DMS79 treated with DMSO at 0.1 percent for 48 hours (cell line): Measurements from ENCODE around the gene ZNF292.
"Not testable (repeated sequence)": the region's sequence is repeated elsewhere in the genome, so short reads cannot be mapped to it uniquely, and the experiment has no call there.

ENCODE experiments used
- DNase-seq: peaks from one replicate; lab custom pipeline; 2025; lab: John Stamatoyannopoulos, UW

Gene ZNF292

GRCh38 chr6:87154993-87155841 is at the start of gene ZNF292:
Gene ZNF292 (plus strand): TSS chr6:87155565. CDS start chr6:87155592, 27 bp downstream.
- DNase-seq, result peak; percentile 97

- no peak for DNase-seq
Observed at GRCh38 chr6:87105823-87106222, 49.5 kb upstream of the ZNF292 start.

DNA sequence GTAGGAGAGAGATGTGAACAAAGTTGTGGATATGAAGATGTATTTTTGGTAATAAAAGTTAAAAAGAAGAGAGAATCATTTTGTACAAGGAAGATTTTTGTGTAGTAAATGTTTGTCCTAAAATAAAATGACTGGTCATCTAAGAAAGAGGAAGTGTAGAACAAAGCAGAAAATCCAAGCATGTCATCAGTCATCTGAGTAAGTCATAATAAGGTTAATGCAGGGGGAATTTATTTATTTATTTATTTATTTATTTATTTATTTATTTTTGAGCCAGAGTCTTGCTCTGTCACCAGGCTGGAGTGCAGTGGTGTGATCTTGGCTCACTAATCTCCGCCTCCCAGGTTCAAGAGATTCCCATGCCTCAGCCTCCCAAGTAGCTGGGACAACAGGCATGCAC is 44.7 kb upstream of the ZNF292 start:
- DNase-seq, result no peak

- no peak for DNase-seq
Observed at GRCh38 chr6:87115402-87116135, 39.8 kb upstream of the ZNF292 start.

DNA sequence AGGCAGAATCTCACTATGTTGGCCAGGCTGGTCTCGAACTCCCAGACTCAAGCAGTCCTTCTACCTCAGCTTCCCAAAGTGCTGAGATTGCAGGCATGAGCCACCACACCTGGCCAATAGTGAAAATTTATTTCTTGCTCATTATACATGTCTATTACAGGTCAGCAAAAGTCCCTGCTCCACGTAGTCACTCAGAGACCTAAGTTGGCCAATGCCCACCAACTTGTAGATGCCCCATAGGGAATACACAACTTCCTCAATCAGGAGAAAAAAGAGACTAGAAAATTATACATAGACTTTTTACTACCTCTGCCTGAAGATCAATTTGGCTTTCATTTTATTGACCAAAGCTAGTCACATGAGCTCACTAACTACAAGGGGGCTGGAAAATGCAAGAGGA is 38.4 kb upstream of the ZNF292 start:
- no peak for DNase-seq

- no peak for DNase-seq
Observed at GRCh38 chr6:87118054-87118453, 37.3 kb upstream of the ZNF292 start.

- DNase-seq, result no peak
Observed at GRCh38 chr6:87122477-87122876, 32.9 kb upstream of the ZNF292 start.

DNA sequence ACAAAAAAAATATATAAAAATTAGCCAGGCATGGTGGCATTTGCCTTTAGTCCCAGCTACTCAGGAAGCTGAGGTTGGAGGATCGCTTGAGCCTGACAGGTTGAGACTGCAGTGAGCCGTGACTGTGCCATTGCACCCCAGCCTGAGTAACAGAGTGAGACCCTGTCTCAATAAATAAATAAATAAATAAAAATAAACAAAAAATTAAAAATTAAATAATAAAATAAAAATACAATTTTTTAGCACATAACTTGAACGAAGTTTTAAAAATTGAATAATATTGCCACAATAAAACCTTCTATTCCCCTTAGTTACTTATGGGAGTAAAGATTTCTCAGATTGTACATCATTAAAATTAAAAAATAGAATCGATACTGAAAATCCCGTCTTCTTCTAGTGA is 31.3 kb upstream of the ZNF292 start:
- no peak for DNase-seq

DNA sequence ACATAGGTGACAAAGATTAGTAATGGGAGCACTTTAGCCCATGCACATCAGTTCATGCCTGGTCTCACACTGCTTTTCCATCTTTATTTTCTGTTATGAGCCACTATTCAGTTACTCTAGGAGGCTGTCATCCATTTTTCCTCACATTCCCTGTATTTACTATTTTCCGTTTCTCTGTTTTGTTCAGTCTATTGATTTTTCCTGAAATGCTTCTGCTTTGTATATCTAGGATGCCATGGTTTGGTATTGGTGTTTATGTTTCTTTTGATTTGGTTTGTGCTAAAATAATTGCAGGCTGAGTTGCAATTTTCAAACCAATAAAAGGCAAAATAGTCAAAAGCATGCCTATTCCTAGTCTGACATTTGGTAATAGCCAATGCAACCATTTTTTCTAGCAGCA is 28.9 kb upstream of the ZNF292 start:
- no peak for DNase-seq

DNA sequence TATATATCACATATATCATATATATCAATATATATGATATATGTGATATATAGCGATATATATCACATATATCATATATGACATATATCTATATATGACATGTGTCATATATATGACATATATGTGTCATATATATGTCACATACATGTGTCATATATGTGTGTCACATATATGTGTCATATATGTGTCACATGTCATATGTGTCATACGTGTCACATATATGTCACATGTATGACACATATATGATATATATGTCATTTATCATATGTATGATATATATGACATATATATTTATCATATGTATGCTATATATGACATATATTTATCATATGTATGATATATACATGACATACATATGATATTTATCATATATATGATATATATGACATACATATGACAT is 27.6 kb upstream of the ZNF292 start:
- no peak for DNase-seq

DNA sequence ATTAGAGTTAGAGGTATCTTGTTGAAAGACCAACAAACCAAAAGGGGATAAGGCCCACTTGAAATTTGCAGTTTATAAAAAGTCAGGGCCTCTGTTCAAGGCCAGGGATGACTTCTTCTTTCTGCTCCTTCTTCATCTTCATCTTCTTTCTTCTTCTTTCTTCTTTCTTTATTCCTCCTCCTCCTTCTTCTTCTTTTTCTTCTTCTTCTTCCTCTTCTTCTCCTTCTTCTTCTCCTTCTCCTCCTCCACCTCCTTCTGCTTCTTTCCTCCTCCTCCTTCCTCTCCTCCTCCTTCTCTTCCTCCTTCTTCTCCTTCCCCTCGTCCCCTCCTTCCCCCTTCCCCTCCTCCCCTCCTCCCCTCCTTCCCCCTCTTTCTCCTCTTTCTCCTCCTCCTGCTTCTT is 18.4 kb upstream of the ZNF292 start:
- DNase-seq, result no peak

- peak; percentile 32 for DNase-seq
Observed at GRCh38 chr6:87139236-87139635, 16.1 kb upstream of the ZNF292 start.

- DNase-seq, result not testable (repeated sequence)
Observed at GRCh38 chr6:87139927-87140326, 15.4 kb upstream of the ZNF292 start.

DNA sequence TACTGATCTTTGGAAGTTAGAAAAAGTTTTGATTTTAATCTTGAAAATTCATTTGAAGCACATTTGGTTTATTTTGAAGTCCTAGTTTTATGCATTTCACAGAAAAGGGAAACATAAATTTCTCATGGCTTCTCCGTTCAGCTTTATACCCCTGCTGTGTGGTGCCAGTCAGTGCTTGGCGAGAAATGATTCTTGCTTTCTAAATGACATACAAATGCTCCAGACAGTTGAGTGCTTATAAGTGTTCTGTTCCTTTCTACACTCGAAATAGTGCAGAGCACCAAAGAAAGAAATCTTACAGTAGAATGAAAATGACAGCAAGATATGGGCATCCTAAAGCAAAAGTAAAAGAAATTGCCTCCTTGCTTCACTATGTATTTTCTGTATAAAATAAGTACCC is 9.0 kb upstream of the ZNF292 start:
- DNase-seq, result no peak

DNA sequence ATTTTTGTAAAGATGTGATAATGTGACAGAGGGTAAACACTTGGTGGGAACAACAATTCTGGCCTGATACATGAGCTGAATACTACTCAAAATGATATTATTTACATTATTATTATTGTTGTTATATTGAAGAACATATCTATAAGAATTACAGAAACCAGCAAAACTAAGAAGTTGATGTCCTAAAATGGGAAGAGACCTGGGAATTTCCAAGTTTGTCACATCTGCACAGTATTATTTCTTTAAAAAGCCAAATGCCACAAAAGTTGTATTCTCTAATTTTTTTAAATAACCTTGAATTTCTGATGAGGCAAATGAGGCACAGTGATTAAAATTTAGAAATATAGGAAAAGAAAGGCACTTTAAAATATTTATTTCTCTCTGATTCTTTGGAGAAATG is 5.0 kb upstream of the ZNF292 start:
- no peak for DNase-seq

GRCh38 chr6:87151471-87151780 is 3.9 kb upstream of the ZNF292 start:
- DNase-seq, result no peak

DNA sequence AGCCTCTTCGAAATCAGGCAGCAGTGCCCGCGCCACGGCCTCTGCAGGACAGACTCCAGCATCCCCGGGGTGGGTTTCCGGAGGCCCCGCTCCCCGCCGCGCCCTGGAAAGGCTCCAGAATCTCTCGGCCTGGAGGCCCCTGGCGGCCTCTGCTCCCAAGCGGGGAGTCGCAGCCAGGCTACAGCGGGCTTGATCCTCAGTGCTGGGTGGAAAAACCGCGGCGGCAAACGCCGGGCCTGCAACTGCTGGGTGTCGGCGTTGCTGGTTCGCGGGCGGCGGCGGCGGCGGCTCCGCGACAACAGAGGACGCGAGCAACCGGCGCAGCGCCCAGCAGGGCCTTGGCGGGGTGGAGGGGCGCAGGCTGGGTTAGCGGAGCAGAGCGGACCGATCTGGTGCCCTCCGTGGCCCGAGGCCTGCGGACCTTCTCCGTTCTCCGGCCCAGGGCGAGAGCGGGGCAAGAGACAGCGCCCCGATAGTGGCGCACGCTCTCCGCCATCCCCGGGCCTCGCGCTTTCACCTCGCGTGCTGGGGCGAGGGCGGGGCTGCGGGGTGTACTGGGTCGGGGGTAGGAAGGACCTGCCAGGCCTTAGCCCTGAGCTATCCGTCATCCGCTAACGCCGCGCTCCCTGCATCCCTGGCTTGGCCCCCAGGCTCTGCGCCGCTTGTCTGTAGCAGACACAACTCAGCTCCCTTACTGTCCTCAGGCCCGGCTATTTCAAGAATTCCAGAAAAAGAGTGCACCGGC is 3.4 kb upstream of the ZNF292 start:
- DNase-seq, result peak; percentile 46

- peak; percentile 40 for DNase-seq
Observed at GRCh38 chr6:87152526-87152955, 2.8 kb upstream of the ZNF292 start.

DNA sequence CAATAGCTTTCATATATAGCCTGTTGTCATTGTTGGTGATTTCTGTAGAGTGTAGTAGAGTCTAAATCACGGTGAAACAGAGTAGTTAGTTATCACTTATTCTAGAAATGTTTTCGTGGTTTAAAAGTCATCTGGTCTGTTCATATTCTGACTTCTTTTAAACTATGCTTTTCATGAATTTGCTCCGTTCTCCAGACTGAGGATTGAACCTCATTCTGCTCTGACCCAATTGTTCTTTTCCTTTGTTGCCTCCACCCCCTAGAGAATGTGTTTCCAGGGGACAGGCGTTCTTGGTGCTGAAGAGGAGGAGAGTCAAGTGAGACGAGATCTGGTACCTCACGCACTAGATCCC is 748 bp upstream of the ZNF292 start:
- DNase-seq, result peak; percentile 89

- peak; percentile 52 for DNase-seq
Observed at GRCh38 chr6:87155842-87156815, 764 bp downstream of the ZNF292 start.

DNA sequence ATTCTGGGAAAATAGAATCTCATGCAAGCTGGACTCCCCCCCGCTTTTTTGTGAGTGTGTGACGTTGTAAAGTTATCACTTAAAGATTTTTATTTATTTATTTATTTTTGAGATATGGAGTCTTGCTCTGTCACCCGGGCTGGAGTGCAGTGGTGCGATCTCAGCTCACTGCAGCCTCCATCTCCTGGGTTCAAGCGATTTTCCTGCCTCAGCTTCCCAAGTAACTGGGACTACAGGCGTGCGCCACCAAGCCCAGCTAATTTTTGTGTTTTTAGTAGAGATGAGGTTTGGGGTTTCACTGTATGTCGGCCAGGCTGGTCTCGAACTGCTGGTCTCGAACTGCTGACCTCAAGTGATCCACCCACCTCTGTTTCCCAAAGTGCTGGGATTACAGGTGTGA is 2.2 kb downstream of the ZNF292 start:
- DNase-seq, result not testable (repeated sequence)

- no peak for DNase-seq
Observed at GRCh38 chr6:87161299-87161698, 5.9 kb downstream of the ZNF292 start.
